Colonic mucosa (tissue), 4 donors: ENCODE results near the gene DUS2. TPM values are rescaled to one million over a fixed set of nuclear protein-coding genes. Genes with fewer than 3 reads are reported as not detected.

Source experiments
- DNase-seq: peaks from one replicate; pipeline ENCODE4 v3.0.0-alpha.2; 2020
- H3K27ac ChIP-seq: fragments of 200-600 bp; one replicate; pipeline ENCODE4 v1.8.0; 2021
- H3K27me3 ChIP-seq: fragments of 200-600 bp; one replicate; pipeline ENCODE4 v1.8.0; 2021
- H3K36me3 ChIP-seq: fragments of 200-600 bp; one replicate; pipeline ENCODE4 v1.8.0; 2021
- H3K4me1 ChIP-seq: fragments of 200-600 bp; one replicate; pipeline ENCODE4 v1.8.0; 2021; ENCODE audit warnings: mild to moderate bottlenecking
- H3K4me3 ChIP-seq: fragments of 200-600 bp; one replicate; pipeline ENCODE4 v1.8.0; 2021
- H3K9ac ChIP-seq, 2 donors: one replicate each; pipeline ENCODE4 v1.7.0; 2013; ENCODE audit warnings: control low read depth in 2 of 2, low read depth in 2 of 2, low read length in 2 of 2
- H3K9me3 ChIP-seq: fragments of 200-600 bp; one replicate; pipeline ENCODE4 v1.8.0; 2021
- intact Hi-C: fragments of 100-400 bp; cut with DNase I; formaldehyde crosslinking; loops from one replicate; pipeline ENCODE4 v1.14.1; 2022
- total RNA-seq, 2 donors: library from RNA; stranded (reverse); fragmentation: NEBNext Ultra II Directional in 1 of 2; extraction: Animal tissue kit (Norgen Biotek cat#: 25700) in 1 of 2; gene quantifications; one replicate each; pipeline ENCODE4 v1.2.1, GENCODE V29; 2021
- TF ChIP-seq, protein P1 (sequence below): fragments of 200-600 bp; IDR thresholded peaks from one replicate; pipeline ENCODE4 v1.8.0; 2022; ENCODE audit warnings: antibody characterized with exemption, mild to moderate bottlenecking
- donor health status: healthy.
- donor health status: DM: no; HTN: no; CAD: no.
- donor health status: DM: no; HTN: no; CAD: no.

The DUS2 gene
- total RNA-seq, 2 donors from 2014 or later = 13.1 to 24.6 TPM

DNA sequence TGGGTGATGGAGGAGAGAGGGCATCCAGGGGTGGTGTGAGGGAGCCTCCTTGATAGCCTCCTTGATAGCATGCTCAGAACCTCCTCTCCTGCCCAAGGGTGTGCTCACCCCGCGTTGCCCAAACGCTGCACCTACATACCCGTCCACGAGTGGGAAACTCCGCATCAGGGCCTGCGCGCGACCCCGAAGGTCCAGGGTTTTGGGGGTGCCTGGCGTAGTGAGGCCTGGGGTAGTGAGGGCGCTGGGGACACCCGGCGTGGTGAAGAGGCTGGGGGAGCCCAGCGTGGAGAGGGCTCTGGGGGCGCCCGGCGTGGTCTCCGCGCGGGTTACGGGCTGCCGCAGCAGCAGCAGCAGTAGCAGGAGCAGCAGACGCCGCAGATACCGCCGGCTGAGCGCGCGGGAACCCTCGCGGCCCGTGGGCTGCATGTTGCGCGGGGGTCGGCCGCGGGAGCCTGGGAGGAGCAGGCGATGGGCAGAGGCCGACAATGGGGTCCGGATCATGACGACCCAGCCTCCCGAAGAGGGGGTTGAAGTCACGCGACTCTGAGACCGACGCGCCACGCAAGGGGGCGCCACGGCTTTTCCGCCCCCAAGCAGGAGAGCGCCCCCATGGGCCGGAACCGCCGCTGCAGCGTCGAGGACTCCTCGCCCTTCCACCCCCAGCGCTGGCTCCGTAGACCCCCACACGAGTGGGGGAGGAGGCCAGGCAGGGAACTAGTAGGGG lies 43.0 kb upstream of the DUS2 start, which contains the start of gene DPEP3:
Gene DPEP3, minus strand, starts transcription at position 545 of the 724 bp plus-strand sequence. Its CDS starts 119 bp downstream, at position 426.
- Histone ChIP-seq H3K9me3 (no peaks in the 10 kb centered on the region), H3K27me3 (no peaks in the 10 kb centered on the region), H3K36me3 (no peaks in the 10 kb centered on the region), H3K4me1 (peaks cover 7% of the 10 kb centered on the region), H3K27ac (no peak within 1 kb of the TSS), H3K9ac (no peak within 1 kb of the TSS), H3K4me3 (no peak within 1 kb of the TSS)
- intact Hi-C loops = no loop called here
- no peak for DNase-seq
- TF ChIP-seq, protein P1, sequence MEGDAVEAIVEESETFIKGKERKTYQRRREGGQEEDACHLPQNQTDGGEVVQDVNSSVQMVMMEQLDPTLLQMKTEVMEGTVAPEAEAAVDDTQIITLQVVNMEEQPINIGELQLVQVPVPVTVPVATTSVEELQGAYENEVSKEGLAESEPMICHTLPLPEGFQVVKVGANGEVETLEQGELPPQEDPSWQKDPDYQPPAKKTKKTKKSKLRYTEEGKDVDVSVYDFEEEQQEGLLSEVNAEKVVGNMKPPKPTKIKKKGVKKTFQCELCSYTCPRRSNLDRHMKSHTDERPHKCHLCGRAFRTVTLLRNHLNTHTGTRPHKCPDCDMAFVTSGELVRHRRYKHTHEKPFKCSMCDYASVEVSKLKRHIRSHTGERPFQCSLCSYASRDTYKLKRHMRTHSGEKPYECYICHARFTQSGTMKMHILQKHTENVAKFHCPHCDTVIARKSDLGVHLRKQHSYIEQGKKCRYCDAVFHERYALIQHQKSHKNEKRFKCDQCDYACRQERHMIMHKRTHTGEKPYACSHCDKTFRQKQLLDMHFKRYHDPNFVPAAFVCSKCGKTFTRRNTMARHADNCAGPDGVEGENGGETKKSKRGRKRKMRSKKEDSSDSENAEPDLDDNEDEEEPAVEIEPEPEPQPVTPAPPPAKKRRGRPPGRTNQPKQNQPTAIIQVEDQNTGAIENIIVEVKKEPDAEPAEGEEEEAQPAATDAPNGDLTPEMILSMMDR = no peak

DNA sequence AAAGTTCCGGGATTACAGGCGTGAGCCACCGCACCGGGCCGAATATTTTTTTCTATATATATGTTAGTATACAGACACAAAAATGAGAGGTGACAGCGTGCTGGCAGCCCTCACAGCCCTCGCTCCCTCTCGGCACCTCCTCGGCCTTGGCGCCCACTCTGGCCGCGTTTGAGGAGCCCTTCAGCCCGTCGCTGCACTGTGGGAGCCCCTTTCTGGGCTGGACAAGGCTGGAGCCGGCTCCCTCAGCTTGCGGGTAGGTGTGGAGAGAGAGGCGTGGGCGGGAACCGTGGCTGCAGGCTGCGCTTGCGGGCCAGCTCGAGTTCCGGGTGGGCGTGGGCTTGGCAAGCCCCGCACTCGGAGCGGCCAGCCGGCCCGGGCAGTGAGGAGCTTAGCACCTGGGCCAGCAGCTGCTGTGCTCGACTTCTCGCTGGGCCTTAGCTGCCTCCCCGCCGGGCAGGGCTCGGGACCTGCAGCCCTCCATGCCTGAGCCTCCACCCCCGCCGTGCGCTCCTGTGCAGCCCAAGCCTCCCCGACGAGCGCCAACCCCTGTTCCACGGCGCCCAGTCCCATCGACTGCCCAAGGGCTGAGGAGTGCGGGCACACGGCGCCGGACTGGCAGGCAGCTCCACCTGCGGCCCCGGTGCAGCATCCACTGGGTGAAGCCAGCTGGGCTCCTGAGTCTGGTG lies 40.9 kb upstream of the DUS2 start:
- Histone ChIP-seq H3K9ac (no peak overlapping the region), H3K36me3 (no peaks in the 10 kb centered on the region), H3K27ac (no peak overlapping the region), H3K27me3 (no peaks in the 10 kb centered on the region), H3K4me3 (no peak overlapping the region), H3K4me1 (peaks cover 7% of the 10 kb centered on the region), H3K9me3 (no peaks in the 10 kb centered on the region)
- TF ChIP-seq, protein P1 = no peak
- intact Hi-C loops = no loop called here
- no peak for DNase-seq

DNA sequence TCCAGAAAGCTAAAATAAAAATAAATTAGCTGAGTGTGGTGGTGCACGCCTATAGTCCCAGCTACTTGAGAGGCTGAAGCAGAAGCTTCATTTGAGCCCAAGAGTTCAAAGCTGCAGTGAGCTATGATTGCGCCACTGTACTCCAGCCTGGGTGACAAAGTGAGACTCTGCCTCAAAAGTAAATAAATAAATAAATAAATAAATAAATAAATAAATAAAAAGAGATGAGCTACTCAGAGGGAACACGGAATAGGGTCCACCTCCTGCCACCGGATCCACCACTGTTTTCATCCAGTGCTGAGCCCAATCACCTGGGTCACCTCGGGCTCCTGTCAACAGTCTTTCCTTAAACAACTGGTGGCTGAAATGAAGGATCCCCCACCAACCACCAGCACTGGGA lies 36.1 kb upstream of the DUS2 start:
- TF ChIP-seq, protein P1 = no peak
- Histone ChIP-seq H3K4me3 (no peak overlapping the region), H3K9me3 (no peaks in the 10 kb centered on the region), H3K36me3 (no peaks in the 10 kb centered on the region), H3K4me1 (peaks cover 7% of the 10 kb centered on the region), H3K27me3 (no peaks in the 10 kb centered on the region), H3K27ac (no peak overlapping the region), H3K9ac (no peak overlapping the region)
- no peak for DNase-seq
- intact Hi-C loops = no loop called here

DNA sequence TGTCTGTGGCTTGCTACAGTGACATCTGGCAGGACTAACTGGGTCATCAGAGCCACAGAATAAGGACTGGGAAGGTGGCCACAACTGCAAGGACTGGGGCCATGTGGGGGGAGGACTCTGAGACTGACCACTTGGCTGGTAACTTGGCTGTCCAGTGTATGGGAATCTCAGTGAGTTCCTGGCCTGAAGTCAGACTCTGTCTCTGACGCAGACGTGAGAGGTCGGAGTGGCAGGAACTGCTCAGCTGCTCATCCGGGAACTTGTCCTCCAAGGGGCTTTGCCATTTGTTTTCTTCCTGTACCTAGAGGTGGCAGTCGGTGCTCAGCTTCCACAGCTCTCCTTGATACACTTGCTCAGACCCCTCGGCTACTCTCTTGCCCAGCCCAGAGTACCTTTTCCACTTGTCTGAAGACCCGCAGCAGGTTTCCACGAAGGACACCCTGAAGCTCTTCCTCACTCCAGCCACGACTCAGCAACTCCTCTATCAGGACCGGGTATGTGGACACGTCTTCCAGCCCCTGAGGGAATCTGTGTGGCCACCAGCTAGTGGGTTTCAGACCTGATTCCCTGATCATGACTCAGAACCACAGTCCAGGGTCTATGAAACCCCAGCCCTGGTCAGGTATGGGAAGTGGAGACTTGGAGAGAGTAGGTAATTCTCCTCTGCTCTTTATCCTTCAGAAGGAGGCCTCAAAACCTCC lies 35.5 kb upstream of the DUS2 start:
- intact Hi-C loops = no loop called here

DNA sequence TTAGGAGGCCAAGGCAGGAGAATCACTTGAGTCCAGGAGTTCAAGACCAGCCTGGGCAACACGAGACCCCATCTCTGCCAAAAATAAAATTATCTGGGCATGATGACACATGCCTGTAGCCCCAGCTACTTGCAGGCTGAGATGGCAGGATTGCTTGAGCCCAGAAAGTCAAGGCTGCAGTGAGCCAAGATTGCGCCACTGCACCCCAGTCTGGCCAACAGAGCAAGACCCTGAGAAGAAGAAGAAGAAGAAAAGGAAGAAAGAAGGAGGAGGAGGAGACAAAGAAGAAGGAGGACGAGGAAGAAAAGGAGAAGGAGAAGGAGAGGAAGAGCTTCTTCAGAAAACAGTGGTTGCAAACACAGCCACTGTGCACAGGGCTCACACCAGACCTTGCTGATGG lies 34.4 kb upstream of the DUS2 start:
- intact Hi-C loops = no loop called here
- Histone ChIP-seq H3K9ac (no peak overlapping the region), H3K4me1 (peaks cover 10% of the 10 kb centered on the region), H3K27ac (no peak overlapping the region), H3K36me3 (no peaks in the 10 kb centered on the region), H3K4me3 (no peak overlapping the region), H3K27me3 (no peaks in the 10 kb centered on the region), H3K9me3 (no peaks in the 10 kb centered on the region)
- DNase-seq = no peak
- TF ChIP-seq, protein P1 = no peak

More for the DNA sequence above, 35.5 kb upstream of the DUS2 start:
- Histone ChIP-seq H3K9me3 (no peaks in the 10 kb centered on the region), H3K27ac (no peak overlapping the region), H3K4me1 (peaks cover 7% of the 10 kb centered on the region), H3K9ac (peak overlapping the region in 1 of 2 donors; percentile 26), H3K27me3 (no peaks in the 10 kb centered on the region), H3K36me3 (no peaks in the 10 kb centered on the region), H3K4me3 (no peak overlapping the region)
- no peak for DNase-seq
- TF ChIP-seq, protein P1 = no peak
